ENCODE data around the gene TFEB.

The TFEB gene

GRCh38 chr6:41737591-41738130 is 2.3 kb upstream of the TFEB start:
- in situ Hi-C loops (cut with HindIII; ENCODE audit: low sequenced_read_pairs) = no loop called here
- no peak for TF ChIP-seq CTCF (IDR thresholded peaks at IDR 0.05; ENCODE audit: low read depth, low read length)
- H3K4me3 ChIP-seq (ENCODE audit: low read depth, low read length) = no peak overlapping the region
- DNase-seq (ENCODE audit: low read depth, low spot score) = no peak

- no peak for TF ChIP-seq CTCF (IDR thresholded peaks at IDR 0.05; ENCODE audit: low read depth, low read length)
- no peak overlapping the region for H3K4me3 ChIP-seq (ENCODE audit: low read depth, low read length)
- in situ Hi-C loops (cut with HindIII; ENCODE audit: low sequenced_read_pairs) = no loop called here
- DNase-seq (ENCODE audit: low read depth, low spot score) = no peak
Observed at GRCh38 chr6:41736800-41737555, 1.6 kb upstream of the TFEB start.

- no peak for TF ChIP-seq CTCF (IDR thresholded peaks at IDR 0.05; ENCODE audit: low read depth, low read length)
- no peak overlapping the region for H3K4me3 ChIP-seq (ENCODE audit: low read depth, low read length)
- in situ Hi-C loops (cut with HindIII; ENCODE audit: low sequenced_read_pairs) = no loop called here
- DNase-seq (ENCODE audit: low read depth, low spot score) = no peak
Observed at GRCh38 chr6:41736186-41736733, 852 bp upstream of the TFEB start.

GRCh38 chr6:41734666-41735426 is 562 bp downstream of the TFEB start:
- H3K4me3 ChIP-seq (ENCODE audit: low read depth, low read length) = peak overlapping the region; percentile 67
- no peak for TF ChIP-seq CTCF (IDR thresholded peaks at IDR 0.05; ENCODE audit: low read depth, low read length)
- in situ Hi-C loops (cut with HindIII; ENCODE audit: low sequenced_read_pairs) = no loop called here
- peak; percentile 87 for DNase-seq (ENCODE audit: low read depth, low spot score)

GRCh38 chr6:41733707-41734665 is 1.4 kb downstream of the TFEB start:
- peak; percentile 76 for DNase-seq (ENCODE audit: low read depth, low spot score)
- TF ChIP-seq CTCF (IDR thresholded peaks at IDR 0.05; ENCODE audit: low read depth, low read length) = no peak
- peak overlapping the region; percentile 67 for H3K4me3 ChIP-seq (ENCODE audit: low read depth, low read length)
- in situ Hi-C loops (cut with HindIII; ENCODE audit: low sequenced_read_pairs) = no loop called here

GRCh38 chr6:41733360-41733706 is 2.1 kb downstream of the TFEB start:
- no peak for TF ChIP-seq CTCF (IDR thresholded peaks at IDR 0.05; ENCODE audit: low read depth, low read length)
- DNase-seq (ENCODE audit: low read depth, low spot score) = no peak
- in situ Hi-C loops (cut with HindIII; ENCODE audit: low sequenced_read_pairs) = no loop called here
- peak overlapping the region; percentile 67 for H3K4me3 ChIP-seq (ENCODE audit: low read depth, low read length)

Measured in astrocyte of the spinal cord (primary cell).